ENCODE data around the gene ZNF695.
"Not testable (repeated sequence)": the region's sequence is repeated elsewhere in the genome, so short reads cannot be mapped to it uniquely, and the experiment has no call there.

ZNF695 gene

GRCh38 chr1:247007511-247008405 lies at the start of gene ZNF695:
Gene ZNF695, minus strand, starts transcription at chr1:247008057. Its CDS starts 149 bp downstream, at chr1:247007908.
- DNase-seq (ENCODE audit: low read depth, low spot score) = peak; percentile 89

DNA sequence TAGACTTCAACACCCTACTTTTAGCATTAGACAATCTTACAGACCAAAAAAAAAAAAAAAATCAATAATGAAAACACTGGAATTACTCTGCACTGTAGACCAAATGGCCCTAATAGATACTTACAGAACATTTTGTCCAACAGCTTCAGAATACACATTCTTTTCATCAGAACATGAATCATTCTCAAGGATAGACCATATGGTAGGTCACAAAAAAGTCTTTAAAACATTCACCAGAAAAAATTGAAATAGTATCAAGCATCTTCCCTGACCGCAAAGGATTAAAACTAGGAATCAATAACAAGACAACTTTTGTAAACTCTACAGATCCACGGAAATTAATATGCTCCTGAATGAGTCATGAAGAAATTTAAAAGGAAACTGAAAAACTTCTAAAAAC lies 48.2 kb upstream of the ZNF695 start:
- DNase-seq (ENCODE audit: low read depth, low spot score) = no peak

DNA sequence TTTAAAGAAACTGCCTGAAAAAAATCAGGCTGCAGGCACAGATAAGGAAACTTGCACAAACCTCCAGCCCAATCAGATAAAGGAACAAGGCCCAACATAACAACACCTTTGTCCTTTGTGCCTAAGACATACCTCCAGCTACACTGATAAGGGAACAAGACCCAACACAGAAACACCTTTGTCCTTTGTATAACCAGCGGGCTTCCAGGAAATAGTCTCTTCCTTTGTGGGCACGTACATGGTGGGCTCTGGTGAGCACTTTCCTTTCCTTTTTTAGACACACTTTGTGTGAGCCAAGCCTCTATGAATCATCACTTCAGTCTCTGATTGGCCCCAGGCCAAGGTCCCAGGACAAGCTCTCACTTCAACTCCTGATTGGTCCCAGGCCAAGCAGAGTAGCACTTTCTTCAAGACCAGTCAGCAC lies 47.1 kb upstream of the ZNF695 start:
- no peak for DNase-seq (ENCODE audit: low read depth, low spot score)

DNA sequence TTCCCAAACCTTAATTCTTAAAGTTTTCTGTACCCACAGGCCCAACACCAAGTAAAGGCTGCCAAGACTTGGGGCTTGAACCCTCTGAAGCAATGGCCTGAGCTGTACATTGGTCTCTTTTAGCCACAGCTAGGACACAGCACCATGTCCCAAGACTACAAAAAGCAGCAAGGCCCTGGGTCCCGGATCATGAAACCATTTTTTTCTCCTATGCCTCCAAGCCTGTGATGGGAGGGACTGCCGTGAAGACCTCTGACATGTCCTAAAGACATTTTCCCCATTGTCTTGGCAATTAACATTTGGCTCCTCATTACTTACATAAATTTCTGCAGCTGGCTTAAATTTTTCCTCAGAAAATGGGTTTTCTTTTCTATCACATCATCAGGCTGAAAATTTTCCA lies 39.8 kb upstream of the ZNF695 start:
- DNase-seq (ENCODE audit: low read depth, low spot score) = no peak

DNA sequence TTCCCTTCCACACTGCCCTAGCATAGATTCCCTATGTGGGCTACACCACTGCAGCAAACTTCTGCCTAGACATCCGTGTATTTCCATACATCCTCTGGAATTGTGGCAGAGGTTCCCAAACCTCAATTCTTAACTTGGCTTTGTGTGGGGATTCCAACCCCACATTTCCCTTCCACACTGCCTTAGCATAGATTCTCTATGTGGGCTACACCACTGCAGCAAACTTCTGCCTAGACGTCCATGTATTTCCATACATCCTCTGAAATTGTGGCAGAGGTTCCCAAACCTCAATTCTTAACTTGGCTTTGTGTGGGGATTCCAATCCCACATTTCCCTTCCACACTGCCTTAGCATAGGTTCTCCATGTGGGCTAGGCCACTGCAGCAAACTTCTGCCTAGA lies 39.4 kb upstream of the ZNF695 start:
- no peak for DNase-seq (ENCODE audit: low read depth, low spot score)

GRCh38 chr1:247043406-247043805 lies 35.5 kb upstream of the ZNF695 start:
- DNase-seq (ENCODE audit: low read depth, low spot score) = no peak

DNA sequence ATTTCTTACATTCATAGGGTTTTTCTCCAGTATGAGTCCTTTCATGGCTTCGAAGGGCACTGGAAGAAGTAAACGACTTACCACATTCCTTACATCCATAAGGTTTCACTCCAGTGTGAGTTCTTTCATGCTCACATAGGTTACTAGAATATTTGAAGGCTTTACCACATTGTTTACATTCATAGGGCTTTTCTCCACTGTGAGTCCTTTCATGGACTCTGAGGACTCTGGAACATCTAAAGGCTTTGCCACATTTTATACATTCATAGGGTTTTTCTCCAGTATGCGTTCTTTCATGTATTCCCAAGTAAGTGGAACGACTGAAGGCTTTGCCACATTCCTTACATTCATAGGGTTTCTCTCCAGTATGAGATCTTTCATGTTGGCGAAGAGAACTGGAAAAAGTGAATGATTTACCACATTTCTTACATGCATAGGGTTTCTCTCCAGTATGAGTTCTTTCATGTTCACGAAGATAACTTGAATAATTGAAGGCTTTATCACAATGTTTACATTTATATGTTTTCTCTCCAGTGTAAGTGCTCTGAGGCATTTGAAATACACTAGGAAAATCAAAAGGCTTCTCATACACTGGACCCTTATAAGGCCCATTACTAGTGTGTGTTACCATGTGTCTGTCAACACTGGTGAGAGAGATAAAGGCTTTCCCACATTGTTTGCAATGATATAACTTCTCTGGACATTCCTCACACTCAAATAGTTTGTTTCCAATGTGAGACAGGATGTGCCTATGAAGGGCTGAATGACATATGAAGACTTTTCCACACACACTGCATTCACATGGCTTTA lies 29.9 kb upstream of the ZNF695 start:
- no peak for DNase-seq (ENCODE audit: low read depth, low spot score)

DNA sequence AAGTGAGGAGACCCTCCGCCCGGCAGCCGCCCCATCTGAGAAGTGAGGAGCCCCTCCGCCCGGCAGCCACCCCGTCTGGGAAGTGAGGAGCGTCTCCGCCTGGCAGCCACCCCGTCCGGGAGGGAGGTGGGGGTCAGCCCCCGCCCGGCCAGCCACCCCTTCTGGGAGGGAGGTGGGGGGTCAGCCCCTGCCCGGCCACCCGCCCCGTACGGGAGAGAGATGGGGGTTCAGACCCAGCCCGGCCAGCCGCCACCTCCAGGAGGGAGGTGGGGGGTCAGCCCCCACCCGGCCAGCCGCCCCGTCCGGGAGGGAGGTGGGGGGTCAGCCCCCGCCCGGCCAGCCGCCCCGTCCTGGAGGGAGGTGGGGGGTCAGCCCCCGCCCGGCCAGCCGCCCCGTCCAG lies 24.4 kb upstream of the ZNF695 start:
- DNase-seq (ENCODE audit: low read depth, low spot score) = not testable (repeated sequence)

DNA sequence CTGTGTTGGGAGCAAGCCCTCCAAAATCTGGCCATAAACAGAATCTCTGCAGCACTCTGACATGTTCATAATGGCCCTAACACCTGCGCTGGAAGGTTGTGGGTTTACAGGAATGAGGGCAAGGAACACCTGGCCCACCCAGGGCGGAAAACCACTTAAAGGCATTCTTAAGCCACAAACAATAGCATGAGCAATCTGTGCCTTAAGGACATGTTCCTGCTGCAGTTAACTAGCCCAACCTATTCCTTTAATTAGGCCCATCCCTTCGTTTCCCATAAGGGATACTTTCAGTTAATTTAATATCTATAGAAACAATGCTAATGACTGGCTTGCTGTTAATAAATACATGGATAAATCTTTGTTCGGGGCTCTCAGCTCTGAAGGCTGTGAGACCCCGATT lies 16.8 kb upstream of the ZNF695 start:
- DNase-seq (ENCODE audit: low read depth, low spot score) = not testable (repeated sequence)

GRCh38 chr1:247013391-247013790 lies 5.5 kb upstream of the ZNF695 start:
- DNase-seq (ENCODE audit: low read depth, low spot score) = no peak

DNA sequence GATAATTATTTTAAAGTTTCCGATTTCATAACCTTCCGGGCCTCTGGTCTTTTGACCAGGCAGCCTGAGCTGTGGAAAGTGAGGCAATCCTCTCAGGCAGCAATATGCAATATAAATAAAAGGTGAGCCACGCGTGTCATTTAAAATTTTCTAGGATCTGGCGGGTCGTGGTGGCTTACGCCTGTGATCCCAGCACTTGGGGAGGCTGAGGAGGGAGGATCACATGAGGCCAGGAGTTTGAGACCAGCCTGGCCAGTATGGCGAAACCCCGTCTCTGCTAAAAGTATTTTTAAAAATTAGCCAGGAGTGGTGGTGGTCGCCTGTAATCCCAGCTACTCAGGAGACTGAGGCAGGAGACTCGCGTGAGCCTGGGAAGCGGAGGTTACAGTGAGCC lies 546 bp upstream of the ZNF695 start:
- DNase-seq (ENCODE audit: low read depth, low spot score) = no peak

GRCh38 chr1:247004081-247004480 lies 3.8 kb downstream of the ZNF695 start:
- not testable (repeated sequence) for DNase-seq (ENCODE audit: low read depth, low spot score)

GRCh38 chr1:246989901-246990300 lies 18.0 kb downstream of the ZNF695 start:
- no peak for DNase-seq (ENCODE audit: low read depth, low spot score)

GRCh38 chr1:246988316-246988715 lies 19.5 kb downstream of the ZNF695 start:
- DNase-seq (ENCODE audit: low read depth, low spot score) = no peak

GRCh38 chr1:246987083-246987690 lies 20.7 kb downstream of the ZNF695 start:
- DNase-seq (ENCODE audit: low read depth, low spot score) = no peak

DNA sequence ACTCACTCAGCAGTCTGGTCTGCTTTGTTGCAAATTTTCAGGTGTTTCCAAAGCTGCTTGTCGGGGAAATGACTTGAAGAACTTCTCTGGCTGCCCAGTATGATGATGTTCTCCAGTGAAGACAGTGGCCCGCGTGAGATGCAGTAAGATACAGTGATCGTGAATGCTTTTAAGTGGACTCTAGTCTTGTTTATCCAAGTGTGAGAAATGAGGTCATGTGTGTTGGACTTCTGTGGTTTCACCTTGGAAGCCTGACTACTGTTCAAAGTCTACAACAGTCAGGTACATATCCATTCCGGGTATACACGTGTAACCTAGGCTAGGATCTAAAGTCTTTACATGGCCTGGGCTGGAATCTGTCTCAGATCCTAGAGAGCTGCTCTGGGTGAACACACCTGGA lies 29.1 kb downstream of the ZNF695 start:
- no peak for DNase-seq (ENCODE audit: low read depth, low spot score)

DNA sequence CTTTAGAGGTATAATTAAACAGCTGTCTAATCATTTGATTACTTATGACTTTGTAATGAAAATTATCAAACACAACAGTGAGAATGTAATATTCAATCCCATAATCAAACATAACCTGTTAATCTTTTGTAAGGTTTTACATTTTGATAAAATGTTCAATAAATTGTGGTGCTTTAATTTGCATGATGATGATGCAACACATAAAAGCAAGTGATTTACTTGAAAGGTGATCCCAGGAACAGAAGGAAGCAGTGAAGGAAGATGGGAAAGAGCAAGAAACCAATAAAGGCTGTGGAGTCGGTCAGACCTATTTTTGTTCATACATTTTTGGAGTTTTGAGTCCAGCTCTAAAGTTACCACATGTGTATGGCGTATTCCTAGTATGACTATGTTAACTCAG lies 29.6 kb downstream of the ZNF695 start:
- no peak for DNase-seq (ENCODE audit: low read depth, low spot score)

- DNase-seq (ENCODE audit: low read depth, low spot score) = no peak
Measured at GRCh38 chr1:246971969-246972368, 35.9 kb downstream of the ZNF695 start.

DNA sequence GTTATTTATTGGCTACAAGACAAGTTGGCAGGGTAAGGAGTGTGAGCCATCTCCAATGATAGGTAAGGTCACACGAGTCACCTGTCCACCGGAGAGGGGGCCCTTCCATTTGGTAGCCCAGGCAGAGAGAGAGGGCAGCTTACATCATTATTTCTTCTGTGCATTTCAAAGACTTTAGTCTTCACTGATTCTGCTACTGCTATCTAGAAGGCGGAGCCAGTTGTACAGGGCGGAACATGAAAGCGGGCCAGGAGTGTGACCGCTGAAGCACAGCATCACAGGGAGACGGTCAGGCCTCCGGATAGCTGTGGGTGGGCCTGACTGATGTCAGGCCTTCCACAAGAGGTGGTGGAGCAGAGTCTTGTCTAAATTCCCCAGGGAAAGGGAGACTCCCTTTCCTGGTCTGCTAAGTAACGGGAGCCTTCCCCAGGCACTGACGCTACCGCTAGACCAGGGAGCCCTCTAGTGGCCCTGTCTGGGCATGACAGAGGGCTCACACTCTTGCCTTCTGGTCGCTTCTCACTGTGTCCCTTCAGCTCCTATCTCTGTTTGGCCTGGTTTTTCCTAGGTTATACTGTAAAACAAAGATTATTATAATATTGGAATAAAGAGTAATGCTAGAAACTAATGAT lies 36.7 kb downstream of the ZNF695 start:
- no peak for DNase-seq (ENCODE audit: low read depth, low spot score)

DNA sequence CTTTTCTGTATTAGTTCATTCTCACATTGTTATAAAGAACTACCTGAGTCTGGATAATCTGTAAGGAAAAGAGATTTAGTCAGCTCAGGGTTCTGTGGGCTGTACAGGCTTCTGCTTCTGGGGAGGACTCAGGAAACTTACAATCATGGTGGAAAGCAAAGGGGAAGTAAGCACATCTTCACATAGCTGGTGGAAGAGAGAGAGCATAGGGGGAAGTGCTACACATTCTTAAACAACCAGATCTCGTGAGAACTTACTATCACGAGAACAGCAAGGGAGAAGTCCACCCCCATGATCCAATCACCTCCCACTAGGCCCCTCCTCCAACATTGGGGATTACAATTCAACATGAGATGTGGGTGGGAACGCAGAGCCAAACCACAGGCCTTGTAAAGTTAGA lies 38.2 kb downstream of the ZNF695 start:
- no peak for DNase-seq (ENCODE audit: low read depth, low spot score)

DNA sequence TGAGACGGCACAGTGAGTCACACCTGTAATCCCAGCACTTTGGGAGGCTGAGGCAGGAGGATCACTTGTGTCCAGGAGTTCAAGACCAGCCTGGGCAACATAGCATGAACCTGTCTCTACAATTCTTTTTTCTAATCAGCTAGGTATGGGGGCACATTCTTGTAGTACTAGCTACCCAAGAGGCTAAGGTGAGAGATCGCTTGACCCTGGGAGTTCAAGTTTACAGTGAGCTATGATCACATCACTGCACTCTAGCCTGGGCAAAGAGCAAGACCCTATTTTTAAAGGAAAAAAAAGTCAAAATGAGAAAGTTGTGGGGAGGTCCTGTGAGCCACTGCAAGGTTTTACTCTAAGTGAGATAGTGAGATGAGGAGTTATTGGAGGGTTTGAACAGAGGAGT lies 41.4 kb downstream of the ZNF695 start:
- DNase-seq (ENCODE audit: low read depth, low spot score) = no peak
